Panc1 (cell line): ENCODE results near the gene IZUMO1. TPM values are rescaled to one million over a fixed set of nuclear protein-coding genes. Genes with fewer than 3 reads are reported as not detected.

ENCODE experiments used
- ATAC-seq: fragments of 200-7000 bp; cut with Tn5 transposase; 2 replicates; pipeline ENCODE4 v1.9.1; 2020; ENCODE audit warnings: mild to moderate bottlenecking, moderate library complexity
- BruUV-seq: library from RNA; stranded (reverse); fragments of 400-500 nt; replicated peaks from 2 replicates; lab custom pipeline; 2021; lab: Mats Ljungman, UMichigan
- CTCF ChIA-PET: fragments of 300-600 bp; sonication (Branson Sonifier 250); formaldehyde crosslinking; loops from one replicate; lab custom pipeline; 2022; ENCODE audit warnings: antibody characterized with exemption; lab: Charles Lee
- POLR2A ChIA-PET: fragments of 300-600 bp; sonication (Branson Sonifier 250); formaldehyde crosslinking; loops from one replicate; lab custom pipeline; 2022; ENCODE audit warnings: antibody characterized with exemption; lab: Charles Lee
- DNase-seq: peaks from one replicate; pipeline ENCODE4 v3.0.0-alpha.2; 2010; ENCODE audit warnings: low read depth, low spot score
- H3K27ac ChIP-seq: 2 replicates; pipeline ENCODE4 v1.5.1; 2011; ENCODE audit warnings: mild to moderate bottlenecking, low read length, inconsistent platforms
- H3K27me3 ChIP-seq: fragments of 200-500 bp; sonication (Bioruptor generic); 2 replicates; pipeline ENCODE4 v1.6.0; 2014; ENCODE audit warnings: low read length, inconsistent platforms; ENCODE audit not compliant: control insufficient read depth, insufficient read depth
- H3K36me3 ChIP-seq: fragments of 200-500 bp; sonication (Bioruptor generic); 2 replicates; pipeline ENCODE4 v1.5.1; 2014; ENCODE audit warnings: inconsistent platforms, mild to moderate bottlenecking, low read length, moderate library complexity; ENCODE audit not compliant: control insufficient read depth, insufficient read depth
- H3K4me1 ChIP-seq: 2 replicates; pipeline ENCODE4 v1.5.1; 2011; ENCODE audit warnings: inconsistent platforms, mild to moderate bottlenecking, low read length, moderate library complexity; ENCODE audit not compliant: control insufficient read depth, insufficient read depth
- H3K4me3 ChIP-seq, 2 experiments: 2 replicates each; pipeline ENCODE4 v1.5.1; 2011 to 2012; ENCODE audit warnings: low read depth in 2 of 2, low read length in 2 of 2, mild to moderate bottlenecking in 2 of 2, inconsistent platforms in 1 of 2, moderate library complexity in 1 of 2
- H3K9me3 ChIP-seq: fragments of 200-500 bp; sonication (Bioruptor generic); 2 replicates; pipeline ENCODE4 v1.5.1; 2014; ENCODE audit warnings: low read depth, mild to moderate bottlenecking, inconsistent platforms, low read length, moderate library complexity; ENCODE audit not compliant: control insufficient read depth, insufficient read depth
- CTCF ChIP-seq: fragments of 450-650 bp; IDR thresholded peaks from 2 replicates; pipeline ENCODE4 v1.5.1; 2017; ENCODE audit warnings: mild to moderate bottlenecking
- POLR2AphosphoS5 ChIP-seq: IDR thresholded peaks from 2 replicates; pipeline ENCODE4 v1.6.1; 2012; ENCODE audit warnings: mild to moderate bottlenecking, low read depth, low read length, moderate library complexity
- REST ChIP-seq, 2 experiments: IDR thresholded peaks; 2 replicates each; pipeline ENCODE4 v1.6.1; 2011 to 2012; ENCODE audit warnings: low read depth in 2 of 2, control low read depth in 1 of 2, low read length in 1 of 2, mild to moderate bottlenecking in 1 of 2, moderate library complexity in 1 of 2; ENCODE audit not compliant: insufficient read depth in 1 of 2
- SIN3A ChIP-seq: IDR thresholded peaks from 2 replicates; pipeline ENCODE4 v1.6.1; 2012; ENCODE audit warnings: low read depth, mild to moderate bottlenecking, low read length, moderate library complexity, borderline replicate concordance; ENCODE audit not compliant: insufficient read depth
- TCF7L2 ChIP-seq: IDR thresholded peaks from 2 replicates; pipeline ENCODE4 v1.6.1; 2011; ENCODE audit warnings: mild to moderate bottlenecking, low read depth, low read length, inconsistent platforms
- in situ Hi-C: cut with HindIII; loops from 2 replicates; pipeline ENCODE4 v1.10.0; 2016; ENCODE audit warnings: low sequenced_read_pairs, low pct_unique_long_range_greater_than_20kb
- intact Hi-C: fragments of 100-400 bp; cut with micrococcal nuclease; formaldehyde crosslinking; loops from one replicate; pipeline ENCODE4 v1.10.0; 2022; ENCODE audit not compliant: unreplicated experiment
- total RNA-seq: library from RNA; stranded (reverse); gene quantifications from one replicate; pipeline ENCODE4 v1.2.1, GENCODE V29; 2021; ENCODE audit not compliant: unreplicated experiment

IZUMO1 gene
- total RNA-seq, 1 experiment from 2014 or later = not detected

GRCh38 chr19:48749571-48750198 lies 3.0 kb upstream of the IZUMO1 start:
- Histone ChIP-seq H3K9me3 (no peaks in the 10 kb centered on the region), H3K36me3 (peaks cover 5% of the 10 kb centered on the region; the same call in 1 of the 2 replicates), H3K27ac (no peak overlapping the region), H3K4me3 (no peak overlapping the region), H3K4me1 (no peaks in the 10 kb centered on the region; the same call in 1 of the 2 replicates), H3K27me3 (no peaks in the 10 kb centered on the region)
- POLR2A ChIA-PET = no interaction called here
- ATAC-seq (no peak), DNase-seq (no peak)
- CTCF ChIA-PET = no interaction called here
- no TSS peak for BruUV-seq
- in situ Hi-C loops = no loop called here
- intact Hi-C loops = no loop called here
- TF ChIP-seq TCF7L2 = no peak
- no peak for TF ChIP-seq CTCF
- no peak for TF ChIP-seq SIN3A
- TF ChIP-seq REST (IDR thresholded peaks at IDR 0.05; ENCODE audit: insufficient read depth in 1 of 2, low read depth in 2 of 2, low read length in 1 of 2) = no peak

GRCh38 chr19:48746110-48746509 lies 599 bp downstream of the IZUMO1 start:
- in situ Hi-C loops = no loop called here
- ChIA-PET CTCF (no interaction called here), POLR2A (no interaction called here)

More at GRCh38 chr19:48746110-48746509, 599 bp downstream of the IZUMO1 start:
- TF ChIP-seq REST (IDR thresholded peaks at IDR 0.05; ENCODE audit: insufficient read depth in 1 of 2, low read depth in 2 of 2, low read length in 1 of 2) (no peak), CTCF (no peak), POLR2AphosphoS5 (no peak), TCF7L2 (no peak), SIN3A (no peak)
- BruUV-seq = no TSS peak
- ATAC-seq = no peak
- no peaks in the 10 kb centered on the region for H3K9me3 ChIP-seq
- H3K4me1 ChIP-seq = no peaks in the 10 kb centered on the region; the same call in 1 of the 2 replicates
- intact Hi-C loops = no loop called here
- no peak for DNase-seq
- H3K27me3 ChIP-seq = no peaks in the 10 kb centered on the region
- no peak overlapping the region; the same call in 1 of the 2 replicates for H3K27ac ChIP-seq
- H3K36me3 ChIP-seq = no peaks in the 10 kb centered on the region
- H3K4me3 ChIP-seq = no peak overlapping the region
